KG1 (cell line): ENCODE data around the gene PARD6G.
"Not testable (repeated sequence)": the region's sequence is repeated elsewhere in the genome, so short reads cannot be mapped to it uniquely, and the experiment has no call there.

Source experiments
- DNase-seq: peaks from one replicate; lab custom pipeline; 2025; lab: John Stamatoyannopoulos, UW

PARD6G gene

DNA sequence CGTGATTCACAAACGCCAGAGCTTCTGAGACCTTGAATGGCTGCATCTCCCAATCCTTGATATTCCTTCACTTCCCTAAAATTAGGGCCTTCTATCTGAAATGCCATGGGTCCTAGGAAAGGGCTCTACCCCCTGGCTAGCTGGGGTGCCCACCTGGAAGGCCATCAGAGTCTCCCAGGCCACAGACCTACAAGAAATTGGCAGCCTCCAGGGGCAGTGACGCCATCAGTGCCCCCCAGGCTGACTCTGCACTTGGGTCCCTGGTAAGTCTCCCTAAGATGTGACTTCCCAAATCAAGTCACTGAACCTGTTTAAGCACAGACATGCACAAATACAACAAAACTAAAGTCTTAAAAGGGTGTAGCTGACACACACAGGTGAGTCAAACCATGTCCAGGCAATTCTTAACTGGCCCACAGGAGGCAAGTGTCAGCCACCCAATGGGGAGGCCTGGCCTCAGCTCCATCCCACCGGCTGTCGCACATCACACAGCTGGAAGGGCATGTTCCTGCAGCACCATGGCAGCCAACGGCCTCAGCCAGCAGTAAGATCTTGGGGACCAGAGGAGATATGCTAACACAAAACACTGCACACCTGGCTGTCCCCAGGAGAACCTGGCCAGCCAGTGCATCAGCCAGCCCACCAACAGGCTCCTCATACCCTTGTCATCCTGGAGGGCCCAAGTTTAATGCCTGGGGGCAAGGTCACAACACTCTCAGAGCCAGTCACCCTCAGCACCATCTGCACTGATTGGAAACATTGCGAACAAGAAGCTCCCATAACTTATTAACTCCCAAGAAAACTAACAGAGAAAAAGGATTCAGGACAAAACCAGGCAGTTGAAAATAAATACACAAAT lies 5.2 kb downstream of the PARD6G start:
- no peak for DNase-seq

DNA sequence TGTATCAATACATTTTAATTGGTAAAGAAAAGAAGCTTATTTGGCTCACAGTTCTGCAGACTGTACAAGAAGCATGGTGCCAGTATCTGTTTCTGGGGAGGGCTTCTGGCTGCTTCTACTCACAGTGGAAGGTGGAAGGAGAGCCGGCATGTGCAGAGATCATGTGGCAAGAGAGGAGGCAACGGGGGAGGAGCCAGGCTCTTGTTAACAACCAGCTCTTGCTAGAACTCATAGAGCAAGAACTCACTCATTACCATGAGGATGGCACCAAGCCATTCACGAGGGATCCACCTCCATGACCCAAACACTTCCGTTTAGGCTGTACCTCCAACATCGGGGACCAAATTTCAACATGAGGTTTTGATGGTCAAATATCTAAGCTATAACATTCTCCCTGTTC lies 7.5 kb downstream of the PARD6G start:
- no peak for DNase-seq

DNA sequence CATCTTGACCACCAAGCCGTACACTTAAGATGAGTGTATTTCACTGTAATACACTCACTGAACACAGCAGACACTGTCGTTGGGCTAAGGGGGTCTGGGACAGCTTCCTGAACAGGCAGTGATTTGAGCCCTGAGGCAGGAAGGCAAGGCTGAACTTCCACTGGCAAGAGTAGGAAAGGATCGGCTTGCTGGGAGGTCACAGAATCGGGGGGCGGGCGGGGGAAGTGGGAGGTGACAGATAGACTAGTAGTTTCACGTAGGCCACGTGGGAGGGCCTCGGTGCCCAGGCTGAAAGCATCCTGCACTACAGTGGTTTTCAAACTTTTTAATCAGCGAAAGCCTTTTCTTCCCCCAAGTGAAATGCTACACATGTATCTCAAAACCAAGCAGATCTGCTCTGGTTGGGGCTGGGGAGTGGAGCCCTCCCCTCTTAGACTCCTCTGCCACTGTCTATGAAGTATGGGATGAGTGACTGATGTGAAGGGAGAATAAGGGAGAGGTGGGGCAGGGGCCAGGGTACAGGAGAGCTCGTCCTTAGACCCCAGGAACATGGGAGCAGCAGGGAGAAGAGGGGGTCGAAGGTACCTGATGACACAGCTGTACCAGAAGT lies 8.6 kb downstream of the PARD6G start:
- DNase-seq: no peak

DNA sequence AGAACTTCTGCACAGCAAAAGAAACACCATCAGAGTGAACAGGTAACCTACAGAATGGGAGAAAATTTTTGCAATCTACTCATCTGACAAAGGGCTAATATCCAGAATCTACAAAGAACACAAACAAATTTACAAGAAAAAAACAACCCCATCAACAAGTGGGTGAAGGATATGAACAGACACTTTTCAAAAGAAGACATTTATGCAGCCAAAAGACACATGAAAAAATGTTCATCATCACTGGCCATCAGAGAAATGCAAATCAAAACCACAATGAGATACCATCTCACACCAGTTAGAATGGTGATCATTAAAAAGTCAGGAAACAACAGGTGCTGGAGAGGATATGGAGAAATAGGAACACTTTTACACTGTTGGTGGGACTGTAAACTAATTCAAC lies 9.8 kb downstream of the PARD6G start:
- not testable (repeated sequence) for DNase-seq

DNA sequence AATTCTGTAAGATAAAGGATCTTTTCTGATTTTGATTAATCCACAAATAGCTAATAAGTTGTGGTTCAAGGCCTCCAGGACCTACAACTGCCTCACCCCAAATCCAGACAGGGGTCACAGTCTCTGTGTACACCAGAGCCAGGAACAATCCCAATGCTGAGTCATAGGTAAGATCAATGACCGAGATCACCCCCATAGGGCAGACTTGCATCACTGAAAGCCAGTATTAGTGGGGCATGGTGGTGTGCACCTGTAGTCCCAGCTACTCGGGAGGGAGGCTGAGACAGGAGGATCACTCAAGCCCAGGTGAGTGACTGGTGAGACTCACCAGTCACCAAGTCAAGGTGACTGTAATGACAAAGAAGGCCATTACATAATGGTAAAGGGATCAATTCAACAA lies 12.9 kb downstream of the PARD6G start:
- no peak for DNase-seq

DNA sequence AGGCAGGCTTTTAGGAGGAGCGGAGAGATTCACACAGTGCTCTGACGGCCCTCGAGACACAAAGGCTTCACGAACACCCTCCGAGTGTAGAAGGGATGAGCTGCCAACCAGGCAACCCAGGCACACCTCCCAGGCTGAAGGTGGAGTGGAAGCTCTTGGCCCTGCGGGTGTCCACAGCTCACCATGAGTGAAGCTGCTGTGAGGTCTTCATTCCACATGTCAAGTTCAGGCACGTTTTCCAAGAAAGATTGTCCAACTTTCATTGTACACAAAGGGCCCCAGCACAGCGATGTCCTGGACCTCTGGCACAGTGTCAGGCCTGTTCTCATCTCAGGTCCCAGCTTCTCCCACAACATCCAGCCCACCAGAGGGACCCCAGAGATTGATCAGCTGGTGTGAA lies 13.4 kb downstream of the PARD6G start:
- no peak for DNase-seq

DNA sequence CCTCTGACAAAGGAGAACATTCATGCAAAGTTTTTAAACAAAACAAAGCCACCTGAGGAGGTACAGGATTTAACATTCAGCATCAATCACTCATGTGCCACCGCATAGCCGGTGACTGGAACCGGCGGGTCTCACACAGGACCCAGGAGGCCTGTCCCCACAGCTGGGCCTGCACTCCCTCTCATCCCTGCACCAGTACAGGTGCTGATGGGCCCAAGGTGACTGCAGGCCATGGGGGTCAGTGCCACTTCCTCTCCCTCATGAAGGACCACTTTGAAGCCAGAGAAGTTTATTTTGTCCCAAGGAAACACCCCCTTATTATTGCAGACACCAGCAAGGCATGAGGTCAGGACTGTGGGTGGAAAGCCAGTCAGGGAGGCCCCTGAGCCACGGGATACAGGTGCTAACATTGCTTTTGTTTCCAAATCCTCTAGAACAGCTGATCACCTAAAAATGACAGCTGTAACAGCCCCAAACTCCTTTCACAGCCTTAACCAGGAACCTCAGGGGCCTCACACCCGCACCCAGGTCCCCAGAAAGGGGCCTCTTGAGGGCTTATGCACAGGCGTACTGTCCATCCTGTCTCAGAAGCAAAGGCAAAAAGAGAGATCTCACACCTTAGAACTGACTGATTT lies 14.0 kb downstream of the PARD6G start:
- DNase-seq: no peak

DNA sequence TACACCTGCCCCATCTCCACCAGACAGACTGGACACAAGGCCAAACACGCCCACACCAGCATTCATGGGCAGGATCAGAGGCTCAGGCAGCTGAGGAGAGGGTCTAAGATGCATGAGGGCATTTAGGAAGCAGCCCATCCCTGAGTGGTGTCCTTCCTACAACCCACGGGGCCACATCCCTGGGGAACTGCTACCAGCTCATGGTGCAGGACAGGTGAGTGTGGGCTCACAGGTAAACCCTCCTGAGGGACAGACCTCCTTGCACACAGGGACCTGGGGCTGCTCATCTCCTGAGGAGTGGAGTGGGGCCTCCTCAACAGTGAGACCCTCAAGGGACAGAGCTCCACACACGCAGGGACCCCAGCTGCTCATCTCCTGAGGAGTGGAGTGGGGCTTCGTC lies 14.6 kb downstream of the PARD6G start:
- no peak for DNase-seq

DNA sequence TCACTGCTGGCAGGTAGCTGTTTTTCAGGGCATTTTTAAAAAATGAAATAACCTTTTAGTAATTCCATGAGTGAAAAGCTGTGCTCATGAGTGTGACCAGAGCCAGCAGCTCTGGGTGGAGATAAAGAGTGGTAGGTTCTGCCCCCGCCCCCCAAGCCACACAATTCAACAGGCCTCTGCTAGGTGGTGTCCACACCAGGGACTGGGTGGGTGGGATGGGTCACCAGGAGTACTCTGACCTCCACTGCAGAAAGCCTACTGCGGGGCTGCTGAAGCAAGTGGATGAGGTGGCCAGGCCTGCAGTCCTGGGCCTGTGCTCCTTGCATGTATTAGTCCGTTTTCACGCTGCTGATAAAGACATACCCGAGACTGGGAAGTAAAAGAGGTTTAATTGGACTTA lies 15.3 kb downstream of the PARD6G start:
- no peak for DNase-seq

DNA sequence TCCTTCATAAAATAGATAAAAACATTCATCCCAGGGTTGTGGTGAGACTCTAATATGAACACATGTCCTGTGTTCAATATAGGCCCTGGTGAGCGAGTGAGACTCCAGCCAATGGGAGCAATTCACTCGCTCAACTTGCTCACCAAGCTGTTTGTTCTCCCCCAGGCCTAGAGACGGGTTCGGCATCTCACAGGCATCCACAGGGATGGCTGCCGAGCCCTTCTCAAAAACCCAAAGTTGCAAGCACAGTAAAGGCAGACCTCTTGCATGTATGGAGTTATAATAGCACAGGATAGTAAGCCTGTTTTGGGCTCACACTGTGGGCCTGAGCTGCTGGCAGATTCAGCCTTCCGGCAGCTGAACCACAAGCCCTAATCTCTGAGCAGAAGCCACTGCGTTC lies 15.7 kb downstream of the PARD6G start:
- no peak for DNase-seq

DNA sequence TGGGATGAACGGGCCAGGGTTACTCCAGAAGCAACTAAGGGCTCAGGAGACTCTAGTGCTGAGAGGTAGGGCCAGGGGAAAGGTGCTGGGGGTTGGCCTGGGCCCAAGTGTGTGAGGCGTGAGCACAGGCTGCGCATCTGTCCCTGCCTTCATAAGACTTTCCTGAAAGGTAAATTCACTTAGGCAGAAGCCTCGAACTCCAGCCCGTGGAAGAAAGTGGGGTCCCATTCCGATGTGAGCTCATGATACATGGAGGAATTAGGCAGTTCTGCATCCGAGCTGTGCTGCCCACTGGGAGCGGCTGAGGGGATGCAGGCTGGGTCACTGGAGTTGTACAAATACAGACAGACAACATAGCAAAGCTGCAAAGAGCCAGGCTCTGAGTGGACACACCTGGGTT lies 16.2 kb downstream of the PARD6G start:
- no peak for DNase-seq

DNA sequence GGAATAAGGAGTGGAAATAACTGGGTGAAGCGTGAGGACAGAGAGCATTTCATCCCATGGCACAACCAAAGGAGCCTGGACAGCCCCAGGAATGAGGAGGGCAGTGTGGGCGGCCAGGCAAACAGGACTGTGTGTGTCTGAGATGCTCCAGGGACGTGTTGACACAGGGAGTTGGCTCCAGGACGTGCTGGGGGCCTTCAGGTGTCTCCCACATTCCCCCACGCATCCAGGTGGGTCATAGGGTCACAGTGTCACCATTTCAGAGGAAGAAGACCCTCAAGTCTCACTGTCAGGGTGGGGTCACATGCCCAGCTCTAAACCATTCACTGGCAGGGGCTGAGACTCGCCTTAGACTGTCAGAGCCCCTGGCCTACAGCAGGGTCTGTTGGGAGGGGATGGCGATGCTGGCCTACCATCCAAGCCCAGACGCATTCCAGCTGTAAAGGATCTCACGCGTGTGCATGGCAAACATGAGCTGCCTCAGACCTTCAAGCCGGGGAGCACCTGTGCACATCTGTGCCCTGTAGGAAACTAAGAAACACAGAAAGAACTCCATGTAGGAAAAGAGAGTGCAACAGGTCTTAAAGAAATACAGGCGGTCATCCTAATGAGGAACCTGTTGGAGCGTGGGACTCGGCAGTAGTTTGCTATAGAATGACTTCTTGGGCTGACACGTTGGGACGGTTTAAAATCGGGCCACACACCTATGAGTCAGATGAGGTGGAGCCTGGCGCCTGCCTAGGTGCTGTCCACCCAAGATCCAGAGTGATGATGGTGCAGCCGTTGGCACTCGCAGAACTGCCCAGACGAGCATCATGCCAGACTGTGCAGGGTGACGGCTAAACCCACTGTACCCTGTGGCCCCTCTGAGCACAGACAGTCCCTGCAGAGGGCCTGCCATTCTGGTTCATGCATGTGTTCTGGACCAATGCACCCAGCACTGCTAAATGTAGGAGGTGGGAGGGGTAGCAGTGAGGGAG lies 17.3 kb downstream of the PARD6G start:
- DNase-seq: no peak

DNA sequence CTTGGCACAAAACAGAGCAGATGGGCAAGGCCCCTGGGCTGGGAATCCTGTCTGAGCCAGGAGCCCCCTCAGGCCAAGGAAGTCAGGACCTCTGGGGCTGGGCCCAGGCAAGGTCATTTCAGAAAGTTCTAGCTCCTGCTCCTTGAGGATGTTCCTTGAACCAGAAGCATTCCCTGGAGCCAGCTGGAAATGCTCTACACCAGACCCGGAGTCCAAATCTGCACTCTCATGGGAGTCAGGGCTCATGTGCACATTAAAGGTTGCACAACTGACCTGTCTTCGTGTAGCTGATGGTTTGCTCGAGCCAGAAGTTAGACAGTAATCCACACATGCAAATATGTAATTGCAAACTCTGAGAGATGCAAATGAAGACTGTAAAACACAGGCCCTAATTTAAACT lies 18.0 kb downstream of the PARD6G start:
- DNase-seq: no peak

DNA sequence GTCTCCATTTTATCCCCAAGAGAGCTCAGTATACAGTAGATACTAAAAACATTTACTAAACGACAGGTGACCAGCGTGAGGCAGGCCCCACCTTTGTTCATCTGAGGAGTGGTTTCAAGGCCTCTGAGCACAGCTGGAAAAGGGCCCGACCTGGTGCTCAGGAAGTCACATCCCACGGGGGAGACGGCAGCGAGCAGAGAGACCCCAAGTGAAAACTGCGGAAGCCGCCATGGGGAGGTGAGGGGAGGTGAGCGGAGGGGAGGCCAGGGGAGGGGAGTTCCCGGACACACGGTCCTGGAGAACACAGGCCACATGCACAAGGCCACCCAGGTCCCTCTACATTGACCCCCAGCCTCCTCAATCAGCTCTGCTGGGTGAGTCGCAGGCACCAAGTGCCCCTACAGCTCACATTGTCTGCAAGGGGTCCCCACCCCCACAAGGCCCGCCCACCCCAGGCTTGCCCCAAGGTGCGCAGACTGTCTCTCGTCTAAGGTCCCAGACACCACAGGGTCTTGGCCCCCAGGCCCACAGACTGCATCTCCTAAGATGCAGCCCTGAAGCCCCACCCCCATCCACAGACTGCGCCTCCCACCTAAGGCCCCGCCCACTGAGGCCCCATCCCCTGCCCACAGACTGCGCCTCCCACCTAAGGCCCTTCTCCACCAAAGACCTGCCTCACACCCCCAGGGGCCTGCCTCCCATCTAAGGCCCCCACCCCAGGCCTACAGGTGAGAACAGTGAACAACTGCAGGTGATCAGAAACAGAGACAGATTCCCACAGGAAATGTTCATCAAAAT lies 19.1 kb downstream of the PARD6G start:
- DNase-seq: no peak

DNA sequence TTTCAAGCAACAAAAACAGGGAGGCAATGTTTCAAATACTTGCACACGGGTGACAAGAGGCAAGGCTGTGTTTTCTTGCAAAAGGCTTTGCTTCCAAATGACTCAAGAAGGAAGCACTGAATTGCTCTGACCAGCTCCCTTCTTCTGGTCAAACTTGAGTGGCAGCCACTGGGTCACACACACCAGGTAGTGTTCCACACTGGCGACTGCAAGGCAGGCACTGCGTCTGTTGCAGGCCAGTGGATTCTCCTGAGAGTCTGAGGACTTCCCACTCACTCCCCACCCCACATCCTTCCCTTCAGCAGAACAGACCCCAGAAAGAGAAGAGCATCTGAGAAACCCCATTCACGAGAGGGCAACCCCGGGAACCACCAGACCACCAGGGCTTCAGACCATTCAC lies 19.8 kb downstream of the PARD6G start:
- no peak for DNase-seq

DNA sequence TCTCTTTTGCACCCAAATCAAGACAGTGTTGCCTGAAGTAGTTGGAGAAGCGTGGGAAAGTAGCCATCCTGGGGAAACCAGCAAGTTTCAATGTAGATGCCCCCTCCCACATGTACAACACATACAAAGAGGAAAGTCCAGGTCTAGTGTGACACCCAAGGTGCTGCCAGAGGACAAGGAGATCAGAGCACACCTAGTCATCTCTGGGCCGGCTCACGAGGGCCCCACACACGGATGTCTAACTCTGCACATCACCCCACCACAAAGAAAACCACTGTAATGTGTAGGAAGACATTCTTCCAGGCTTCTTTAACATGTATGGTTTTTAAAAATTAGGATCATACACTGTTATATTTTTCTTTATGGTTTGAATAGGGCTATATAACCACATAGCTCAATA lies 21.6 kb downstream of the PARD6G start:
- no peak for DNase-seq

DNA sequence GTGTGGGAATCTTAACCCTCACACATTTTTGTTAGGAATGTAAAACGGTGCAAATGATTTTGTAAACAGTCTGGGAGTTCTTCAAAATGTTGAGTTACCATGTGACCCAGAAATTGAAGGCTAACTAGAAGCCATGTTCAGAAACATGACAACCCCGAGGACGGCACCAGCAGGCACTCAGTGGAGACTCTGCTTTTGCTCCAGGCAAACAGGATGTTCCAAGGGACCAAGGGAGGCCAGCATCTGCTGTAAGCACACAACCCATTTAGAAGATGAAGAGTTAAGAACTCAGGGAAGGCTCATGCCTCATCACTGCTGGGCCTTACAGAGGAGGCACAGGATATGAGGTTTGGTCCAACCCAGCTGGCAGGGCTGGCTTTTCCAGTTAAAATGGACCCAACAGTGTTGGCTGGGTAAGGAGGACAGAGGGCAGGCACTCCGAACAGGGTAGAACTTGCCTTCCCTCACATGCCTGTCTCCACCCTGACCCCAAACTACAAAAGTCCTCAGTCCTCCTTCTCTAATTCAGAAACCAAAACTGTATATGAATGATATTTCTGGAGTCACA lies 23.6 kb downstream of the PARD6G start:
- DNase-seq: no peak

DNA sequence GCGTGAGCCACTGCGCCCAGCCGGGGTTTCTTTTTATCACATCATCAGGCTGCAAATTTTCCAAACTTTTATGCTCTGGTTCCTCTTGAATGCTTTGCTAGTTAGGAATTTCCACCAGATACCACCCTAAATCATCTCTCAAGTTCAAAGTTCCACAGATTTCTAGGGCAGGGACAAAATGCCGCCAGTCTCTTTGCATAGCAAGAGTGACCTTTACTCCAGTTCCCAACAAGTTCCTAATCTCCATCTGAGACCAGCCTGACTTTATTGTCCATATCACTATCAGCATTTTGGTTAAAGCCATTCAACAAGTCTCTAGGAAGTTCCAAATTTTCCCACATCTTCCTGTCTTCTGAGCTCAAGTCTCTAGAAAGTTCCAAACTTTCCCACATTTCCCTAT lies 27.8 kb downstream of the PARD6G start:
- not testable (repeated sequence) for DNase-seq

DNA sequence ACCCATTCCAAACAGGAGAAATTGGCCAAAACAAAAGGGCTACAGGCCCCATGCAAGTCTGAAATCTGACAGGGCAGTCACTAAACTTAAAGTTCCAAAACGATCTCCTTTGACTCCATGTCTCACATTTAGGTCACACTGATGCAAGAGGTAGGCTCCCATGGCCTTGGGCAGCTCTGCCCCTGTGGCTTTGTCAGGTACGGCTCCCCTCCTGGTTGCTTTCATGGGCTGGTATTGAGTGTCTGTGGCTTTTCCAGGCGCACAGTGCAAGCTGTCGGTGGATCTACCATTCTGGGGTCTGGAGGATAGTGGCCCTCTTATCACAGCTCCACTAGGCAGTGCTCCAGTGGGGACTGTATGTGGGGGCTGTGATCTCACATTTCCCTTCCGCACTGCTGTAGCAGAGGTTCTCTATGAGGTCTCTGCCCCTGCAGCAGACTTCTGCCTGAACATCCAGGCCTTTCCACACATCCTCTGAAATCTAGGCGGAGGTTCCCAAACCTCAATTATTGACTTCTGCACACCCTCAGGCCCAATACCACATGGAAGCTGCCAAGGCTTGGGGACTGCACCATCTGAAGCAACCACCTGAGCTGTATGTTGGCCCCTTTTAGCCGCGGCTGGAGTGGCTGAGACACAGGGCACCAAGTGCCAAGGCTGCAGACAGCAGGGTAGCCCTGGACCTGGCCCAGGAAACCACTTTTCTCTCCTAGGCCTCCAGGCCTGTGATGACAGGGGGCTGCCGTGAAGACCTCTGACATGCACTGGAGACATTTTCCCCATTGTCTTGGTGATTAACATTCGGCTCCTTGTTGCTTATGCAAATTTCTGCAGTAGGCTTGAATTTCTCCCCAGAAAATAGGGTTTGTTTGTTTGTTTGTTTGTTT lies 28.7 kb downstream of the PARD6G start:
- no peak for DNase-seq

DNA sequence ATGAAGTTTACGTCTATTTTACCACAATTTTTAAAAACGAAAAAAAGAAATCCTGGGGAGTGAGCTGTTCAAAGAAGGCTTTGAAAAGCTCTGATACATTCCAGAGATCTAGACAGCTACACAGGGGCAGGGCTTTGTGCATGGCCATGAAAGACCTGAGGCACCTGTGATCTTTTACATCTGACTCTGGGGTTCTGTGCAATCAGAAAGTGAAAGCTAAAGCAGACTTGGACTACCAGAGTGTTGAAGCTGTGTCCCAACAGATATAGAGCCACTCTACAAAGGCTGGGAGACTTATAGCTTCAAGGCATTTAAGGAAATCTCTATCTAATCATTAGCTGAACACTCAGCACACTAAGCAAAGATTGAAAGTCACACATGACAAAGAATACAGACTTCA lies 34.1 kb downstream of the PARD6G start:
- DNase-seq: no peak
